KOPT-K1 (cell line): ENCODE data around the gene STAT4.

Experiments used
- H3K27ac ChIP-seq: fragments of 200-600 bp; sonication (generic); 2 replicates; pipeline ENCODE4 v1.5.1; 2016; ENCODE audit warnings: antibody characterized with exemption, mild to moderate bottlenecking, low read depth, low read length; ENCODE audit not compliant: poor library complexity, severe bottlenecking
- H3K36me3 ChIP-seq: fragments of 200-600 bp; sonication (generic); 2 replicates; pipeline ENCODE4 v1.5.1; 2017; ENCODE audit warnings: antibody characterized with exemption, mild to moderate bottlenecking, low read length, moderate library complexity; ENCODE audit not compliant: insufficient read depth
- H3K9me3 ChIP-seq: fragments of 200-600 bp; sonication (generic); 2 replicates; pipeline ENCODE4 v1.5.1; 2017; ENCODE audit warnings: antibody characterized with exemption, low read length, mild to moderate bottlenecking; ENCODE audit not compliant: insufficient read depth, poor library complexity, severe bottlenecking

STAT4 gene

DNA sequence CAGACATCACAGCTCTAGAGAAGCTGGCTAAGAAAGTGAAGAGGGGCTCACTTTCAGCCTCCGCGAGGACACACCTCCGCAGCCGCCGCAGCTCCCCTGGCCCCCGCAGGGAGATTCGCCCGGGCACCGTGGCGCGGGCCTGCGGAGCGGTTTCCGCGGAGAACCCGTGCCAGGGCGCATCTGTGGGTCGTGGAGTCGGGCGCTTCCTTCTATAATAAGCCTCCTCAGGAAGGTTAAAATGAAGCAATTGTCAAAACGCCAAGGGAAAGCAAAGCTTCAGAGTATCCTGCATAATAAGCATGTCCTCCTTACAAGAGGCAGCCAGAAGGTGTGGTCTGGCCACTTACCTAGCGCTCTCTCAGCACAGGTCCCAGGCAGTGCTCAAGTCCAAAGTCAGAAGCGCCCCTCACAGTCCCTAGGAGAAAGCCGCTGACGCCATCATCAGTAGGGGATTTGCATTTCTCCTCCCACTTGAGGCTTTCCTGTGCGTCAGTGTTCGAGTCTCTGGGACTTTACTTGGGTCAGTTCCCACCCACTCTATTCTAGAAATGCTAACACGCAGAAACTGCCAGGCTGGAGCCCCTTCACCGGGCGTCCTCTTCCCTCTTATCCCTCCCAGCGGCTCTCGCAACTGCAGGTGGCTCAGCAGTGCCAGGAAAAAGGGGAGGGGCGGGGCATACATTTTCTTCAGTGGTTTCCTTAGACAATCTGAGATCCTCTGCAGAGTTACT is at the start of gene STAT4:
Gene STAT4, minus strand, starts transcription at position 395 of the 731 bp plus-strand sequence. CDS start 2,791 bp downstream, outside the sequence.
- peak within 1 kb of the TSS; percentile 70 for H3K27ac ChIP-seq
- peaks cover 10% of the 10 kb centered on the region for H3K36me3 ChIP-seq
- no peaks in the 10 kb centered on the region for H3K9me3 ChIP-seq

DNA sequence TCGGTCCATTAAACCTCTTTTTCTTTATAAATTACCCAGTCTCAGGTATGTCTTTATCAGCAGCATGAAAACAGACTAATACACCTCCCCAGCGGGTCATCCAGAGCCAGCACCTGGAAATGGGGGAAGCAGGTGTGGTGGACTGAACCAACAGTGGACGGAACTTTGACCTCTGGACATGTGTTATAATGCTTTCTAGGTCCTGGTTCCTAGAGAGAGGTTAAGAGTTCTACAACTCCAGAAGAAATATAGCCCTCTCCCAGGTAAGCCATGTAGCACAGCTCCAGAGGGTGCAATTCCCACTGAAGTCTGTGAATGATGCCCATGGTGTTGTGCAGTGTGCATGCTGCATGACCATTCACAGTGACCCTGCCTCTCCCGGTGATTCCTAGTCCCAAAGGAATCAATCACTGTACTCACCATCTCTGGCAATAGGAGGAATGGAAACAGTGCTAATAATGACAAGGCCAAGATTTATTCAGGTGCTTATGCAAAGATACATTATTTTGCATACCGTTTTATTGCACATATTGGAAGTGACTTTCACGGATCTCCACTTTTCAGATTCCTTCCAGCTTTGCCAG is 49.2 kb upstream of the STAT4 start:
- Histone ChIP-seq H3K9me3 (no peaks in the 10 kb centered on the region), H3K27ac (no peak overlapping the region), H3K36me3 (no peaks in the 10 kb centered on the region)

DNA sequence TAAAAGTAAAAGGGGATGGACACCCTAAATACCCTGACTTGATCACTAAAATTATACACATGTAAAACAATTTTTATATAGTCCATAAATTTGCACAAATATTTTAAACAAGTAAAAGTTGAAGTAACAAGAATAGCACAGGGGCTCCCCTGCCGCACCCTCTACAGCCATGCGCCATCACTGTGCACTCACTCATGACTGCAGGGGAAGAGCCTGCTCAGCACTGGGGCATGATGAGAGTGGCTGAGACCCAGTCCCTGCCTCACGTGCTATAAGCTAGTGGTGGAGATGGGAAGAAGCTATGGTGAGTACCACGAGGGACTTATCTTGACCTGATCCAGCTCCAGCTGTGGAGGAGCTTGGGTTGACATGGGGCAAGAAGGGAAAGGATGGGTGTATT is 47.5 kb upstream of the STAT4 start:
- H3K36me3 ChIP-seq: no peaks in the 10 kb centered on the region
- no peak overlapping the region for H3K27ac ChIP-seq
- H3K9me3 ChIP-seq: no peaks in the 10 kb centered on the region

DNA sequence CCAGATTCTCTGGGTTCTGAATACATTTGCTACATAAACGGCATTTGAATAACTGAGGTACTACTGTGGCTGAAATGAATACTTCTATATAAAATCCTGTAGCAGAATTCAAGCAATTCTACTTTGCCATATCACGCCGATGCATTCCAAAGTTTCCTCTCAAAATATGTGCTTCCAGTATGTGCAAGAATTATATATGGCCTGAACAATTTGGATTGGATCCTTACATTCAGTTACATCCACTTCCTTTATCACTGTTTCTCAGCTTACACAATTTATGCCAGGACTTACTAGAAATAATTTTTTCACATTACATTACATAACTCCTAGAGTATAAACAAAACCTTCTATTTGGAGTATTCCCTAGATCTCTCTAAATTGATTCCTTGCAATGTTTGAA is 46.3 kb upstream of the STAT4 start:
- H3K9me3 ChIP-seq: no peaks in the 10 kb centered on the region

DNA sequence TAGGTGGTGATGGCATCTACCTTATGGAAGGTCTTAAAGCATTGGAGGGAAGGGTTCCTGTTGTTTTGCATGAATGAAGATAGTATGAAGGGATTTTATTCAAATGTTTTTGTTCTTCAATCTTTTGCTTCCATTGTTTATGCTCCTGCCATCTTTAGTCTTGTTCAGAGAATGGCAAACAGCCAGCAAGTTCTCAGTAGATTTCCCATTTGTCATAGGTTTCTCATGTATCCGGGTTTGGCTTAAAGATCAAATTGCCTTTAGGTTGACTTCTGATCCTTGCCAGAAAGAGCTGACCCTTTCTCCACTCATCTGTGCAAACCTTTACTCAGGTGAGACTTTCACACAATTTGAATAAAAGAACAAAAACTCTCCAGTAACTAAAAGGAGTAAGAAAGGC is 44.2 kb upstream of the STAT4 start:
- H3K9me3 ChIP-seq: peaks cover 10% of the 10 kb centered on the region
- H3K27ac ChIP-seq: peak overlapping the region; percentile 58
- H3K36me3 ChIP-seq: no peaks in the 10 kb centered on the region

More for the DNA sequence above, 46.3 kb upstream of the STAT4 start:
- Histone ChIP-seq H3K27ac (no peak overlapping the region), H3K36me3 (no peaks in the 10 kb centered on the region)

- no peak overlapping the region for H3K27ac ChIP-seq
- no peaks in the 10 kb centered on the region for H3K36me3 ChIP-seq
- H3K9me3 ChIP-seq: peaks cover 10% of the 10 kb centered on the region
These were observed 40.2 kb upstream of the STAT4 start for GRCh38 chr2:191190861-191191552.

GRCh38 chr2:191190435-191190834 is 39.6 kb upstream of the STAT4 start:
- Histone ChIP-seq H3K36me3 (no peaks in the 10 kb centered on the region), H3K9me3 (peaks cover 10% of the 10 kb centered on the region), H3K27ac (no peak overlapping the region)

DNA sequence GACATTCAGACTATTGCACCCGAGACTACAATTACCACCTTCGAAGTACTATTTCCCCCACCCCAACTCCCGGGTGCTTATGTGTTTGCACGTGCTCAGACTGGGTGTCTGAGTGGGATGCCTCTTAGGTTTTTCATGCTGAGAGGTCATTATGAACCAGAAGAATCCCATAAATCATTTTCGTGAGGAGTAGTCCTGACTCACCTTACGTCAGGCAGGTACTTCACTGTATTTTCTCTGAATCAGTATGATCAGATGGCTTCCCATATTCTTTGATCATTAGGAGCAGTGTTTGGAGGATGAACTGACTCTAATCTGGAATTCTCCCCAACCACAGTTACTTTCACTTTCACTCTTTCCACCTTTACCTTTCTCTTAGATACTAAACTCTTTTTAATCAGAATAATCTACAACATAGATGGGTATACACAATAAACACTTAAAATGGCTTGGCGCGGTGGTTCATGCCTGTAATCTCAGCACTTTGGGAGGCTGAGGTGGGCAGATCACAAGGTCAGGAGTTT is 38.4 kb upstream of the STAT4 start:
- Histone ChIP-seq H3K27ac (peak overlapping the region; percentile 64), H3K36me3 (no peaks in the 10 kb centered on the region), H3K9me3 (peaks cover 10% of the 10 kb centered on the region)

DNA sequence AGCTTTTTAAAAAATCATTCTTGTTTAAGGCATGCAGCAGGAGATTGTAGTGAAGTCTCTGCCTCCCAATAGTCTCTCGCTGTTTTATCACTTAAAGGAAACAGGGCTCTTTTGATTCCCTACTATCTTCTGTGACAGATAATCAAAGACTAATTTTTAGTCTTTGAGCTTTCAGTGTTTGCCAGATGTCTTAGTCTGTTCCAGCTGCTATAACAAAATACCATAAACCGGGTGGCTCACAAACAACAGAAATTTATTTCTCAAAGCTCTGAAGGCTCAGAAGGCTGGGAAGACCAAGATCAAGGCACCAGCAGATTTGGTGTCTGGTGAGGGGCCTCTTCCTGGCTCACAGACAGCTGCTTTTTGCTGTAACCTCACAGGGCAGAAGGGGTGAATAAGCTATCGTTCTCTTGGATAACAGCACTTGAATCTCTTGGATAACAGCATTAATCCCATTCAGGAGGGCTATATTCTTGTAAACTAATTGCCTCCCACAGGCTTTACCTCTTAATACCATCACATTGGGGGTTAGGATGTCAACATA is 37.8 kb upstream of the STAT4 start:
- peaks cover 10% of the 10 kb centered on the region for H3K9me3 ChIP-seq
- peak overlapping the region; percentile 64 for H3K27ac ChIP-seq
- H3K36me3 ChIP-seq: no peaks in the 10 kb centered on the region

GRCh38 chr2:191187105-191187829 is 36.5 kb upstream of the STAT4 start:
- Histone ChIP-seq H3K27ac (no peak overlapping the region), H3K9me3 (peaks cover 10% of the 10 kb centered on the region), H3K36me3 (no peaks in the 10 kb centered on the region)

DNA sequence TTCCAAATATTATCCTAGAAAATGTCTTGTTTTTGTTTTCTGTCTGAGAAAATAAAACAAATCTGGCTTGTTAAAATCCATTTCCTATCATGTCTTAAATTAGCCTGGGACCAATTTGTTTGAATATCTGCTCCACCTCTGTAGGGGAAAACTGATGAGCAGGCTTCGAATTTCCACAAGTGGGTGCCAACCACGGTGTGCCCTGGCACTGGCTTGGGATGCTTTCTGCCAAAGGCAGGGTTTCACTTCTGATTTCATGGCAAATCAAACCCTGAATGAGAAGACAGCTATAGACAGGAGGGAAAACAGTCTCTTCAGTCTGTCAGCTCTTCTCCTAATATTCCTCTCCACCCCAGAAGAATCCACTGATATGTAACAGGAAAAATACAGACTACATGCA is 33.7 kb upstream of the STAT4 start:
- H3K36me3 ChIP-seq: no peaks in the 10 kb centered on the region
- H3K9me3 ChIP-seq: no peaks in the 10 kb centered on the region
- no peak overlapping the region for H3K27ac ChIP-seq

- H3K27ac ChIP-seq: no peak overlapping the region
- no peaks in the 10 kb centered on the region for H3K9me3 ChIP-seq
- no peaks in the 10 kb centered on the region for H3K36me3 ChIP-seq
These were observed 32.7 kb upstream of the STAT4 start for GRCh38 chr2:191183516-191183915.

DNA sequence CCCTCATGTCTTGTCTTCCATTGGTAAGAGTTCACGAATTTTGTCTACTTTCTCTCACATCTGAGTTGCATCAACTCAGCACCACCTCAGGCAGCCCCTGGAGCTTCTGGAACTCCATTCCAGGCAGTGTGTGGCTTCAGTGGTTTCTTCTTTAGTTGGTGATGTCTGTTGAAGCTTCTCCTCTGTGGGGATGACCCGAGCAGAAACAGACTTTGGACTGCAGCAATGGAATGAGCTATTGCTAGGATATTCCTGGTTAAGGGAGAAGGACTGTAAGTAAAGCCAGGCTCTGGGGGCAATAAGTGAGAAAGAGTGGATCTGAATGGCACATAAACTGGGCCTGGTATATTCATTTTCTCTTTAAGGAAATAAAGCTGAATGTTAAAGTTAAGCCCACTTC is 32.3 kb upstream of the STAT4 start:
- no peaks in the 10 kb centered on the region for H3K9me3 ChIP-seq
- no peak overlapping the region for H3K27ac ChIP-seq
- no peaks in the 10 kb centered on the region for H3K36me3 ChIP-seq

DNA sequence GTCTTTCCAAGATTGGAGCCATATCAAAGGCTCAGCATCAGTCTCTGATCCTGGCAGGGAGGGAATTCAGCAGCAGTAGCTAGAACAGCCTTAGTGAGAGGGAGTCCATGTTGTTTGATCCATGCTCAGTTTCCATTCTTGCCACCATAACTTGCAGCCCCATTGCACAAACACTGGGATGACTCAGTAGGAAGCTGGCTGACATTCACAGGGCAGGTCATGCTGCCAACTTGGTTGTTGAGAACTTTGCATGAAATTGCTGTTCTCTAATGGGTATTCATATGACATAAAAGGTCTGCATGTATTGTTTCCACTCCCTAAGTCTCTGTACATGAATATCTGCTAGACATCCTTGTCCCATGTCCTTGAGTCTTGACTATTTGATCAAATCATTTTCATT is 29.9 kb upstream of the STAT4 start:
- Histone ChIP-seq H3K27ac (no peak overlapping the region), H3K9me3 (no peaks in the 10 kb centered on the region), H3K36me3 (no peaks in the 10 kb centered on the region)

GRCh38 chr2:191180276-191180675 is 29.5 kb upstream of the STAT4 start:
- no peaks in the 10 kb centered on the region for H3K36me3 ChIP-seq
- no peaks in the 10 kb centered on the region for H3K9me3 ChIP-seq
- no peak overlapping the region for H3K27ac ChIP-seq
